IPS-20b (cell line): Measurements from ENCODE around the gene DCLRE1B.
"Not testable (repeated sequence)": the region's sequence is repeated elsewhere in the genome, so short reads cannot be mapped to it uniquely, and the experiment has no call there.

ENCODE experiments used
- H3K27ac ChIP-seq: one replicate; pipeline ENCODE4 v1.5.1; 2013; ENCODE audit warnings: low read length
- H3K27me3 ChIP-seq: 2 replicates; pipeline ENCODE4 v1.6.1; 2013; ENCODE audit warnings: mild to moderate bottlenecking, low read length, inconsistent platforms; ENCODE audit not compliant: insufficient read depth
- H3K36me3 ChIP-seq: 2 replicates; pipeline ENCODE4 v1.6.1; 2013; ENCODE audit warnings: low read depth, mild to moderate bottlenecking, inconsistent platforms, low read length, moderate library complexity; ENCODE audit not compliant: insufficient read depth
- H3K4me1 ChIP-seq: 2 replicates; pipeline ENCODE4 v1.6.1; 2013; ENCODE audit warnings: mild to moderate bottlenecking, control low read depth, inconsistent platforms, low read length, moderate library complexity; ENCODE audit not compliant: insufficient read depth
- H3K4me3 ChIP-seq: 2 replicates; pipeline ENCODE4 v1.5.1; 2013; ENCODE audit warnings: mild to moderate bottlenecking, low read length, inconsistent platforms
- H3K9ac ChIP-seq: 2 replicates; pipeline ENCODE4 v1.6.1; 2013; ENCODE audit warnings: low read depth, mild to moderate bottlenecking, inconsistent platforms, low read length, moderate library complexity
- H3K9me3 ChIP-seq: 2 replicates; pipeline ENCODE4 v1.6.1; 2013; ENCODE audit warnings: mild to moderate bottlenecking, low read depth, low read length, inconsistent platforms; ENCODE audit not compliant: insufficient read depth

DCLRE1B gene

DNA sequence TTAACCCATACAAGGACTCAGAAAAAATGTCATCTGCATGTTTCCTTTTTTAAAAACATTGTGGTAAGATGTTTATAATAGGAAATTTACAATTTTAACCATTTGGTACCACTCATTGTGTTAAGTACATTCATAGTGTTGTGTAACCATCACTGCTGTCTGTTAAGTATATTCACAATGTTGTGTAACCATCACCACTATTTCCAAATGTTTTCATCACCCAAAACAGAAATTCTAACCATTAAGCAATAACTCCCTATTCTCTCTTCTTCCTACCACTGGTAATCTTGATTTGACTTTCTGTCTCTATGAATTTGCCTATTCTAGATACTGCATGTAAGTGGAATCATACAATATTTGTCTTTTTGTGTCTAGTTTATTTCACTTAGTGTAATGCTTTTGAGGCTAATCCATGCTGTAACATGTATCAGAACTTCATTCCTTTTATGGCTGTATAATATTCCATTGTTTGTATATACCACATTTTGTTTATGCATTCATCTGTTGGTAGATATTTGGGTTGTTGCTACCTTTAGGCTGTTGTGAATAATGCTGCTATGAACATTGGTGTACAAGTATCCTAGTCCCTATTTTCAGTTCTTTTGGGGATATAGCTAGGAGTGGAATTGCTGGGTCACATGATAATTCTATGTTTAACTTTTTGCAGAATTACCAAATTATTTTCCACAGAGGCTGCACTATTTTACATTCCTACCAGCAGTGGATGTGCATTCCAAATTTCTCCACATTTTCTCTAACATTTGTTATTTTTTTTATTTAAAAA is 38.1 kb downstream of the DCLRE1B start:
- H3K27ac ChIP-seq: no peak overlapping the region
- H3K36me3 ChIP-seq: peaks cover 29% of the 10 kb centered on the region
- no peak overlapping the region for H3K9ac ChIP-seq
- H3K4me3 ChIP-seq: no peak overlapping the region
- no peaks in the 10 kb centered on the region for H3K27me3 ChIP-seq
- peaks cover 8% of the 10 kb centered on the region; the same call in 1 of the 2 replicates for H3K4me1 ChIP-seq
- H3K9me3 ChIP-seq: no peaks in the 10 kb centered on the region

DNA sequence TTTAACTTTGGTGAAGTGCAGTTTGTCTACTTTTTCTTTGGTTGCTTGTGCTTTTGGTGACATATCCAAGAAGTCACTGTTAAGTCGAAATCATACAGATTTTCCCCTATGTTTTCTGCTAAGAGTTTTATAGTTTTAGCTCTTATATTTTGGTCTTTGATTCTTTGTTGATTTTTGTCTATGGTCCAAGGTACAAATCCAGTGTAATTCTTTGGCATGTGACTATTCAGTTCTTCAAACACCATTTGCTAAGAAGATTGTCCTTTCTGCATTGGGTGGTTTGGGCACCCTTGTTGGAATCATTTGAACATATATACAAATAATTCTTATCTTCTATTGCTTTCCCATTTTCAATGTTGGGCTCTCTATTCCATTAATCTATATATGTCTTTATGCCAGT is 40.2 kb downstream of the DCLRE1B start:
- H3K9ac ChIP-seq: no peak overlapping the region

DNA sequence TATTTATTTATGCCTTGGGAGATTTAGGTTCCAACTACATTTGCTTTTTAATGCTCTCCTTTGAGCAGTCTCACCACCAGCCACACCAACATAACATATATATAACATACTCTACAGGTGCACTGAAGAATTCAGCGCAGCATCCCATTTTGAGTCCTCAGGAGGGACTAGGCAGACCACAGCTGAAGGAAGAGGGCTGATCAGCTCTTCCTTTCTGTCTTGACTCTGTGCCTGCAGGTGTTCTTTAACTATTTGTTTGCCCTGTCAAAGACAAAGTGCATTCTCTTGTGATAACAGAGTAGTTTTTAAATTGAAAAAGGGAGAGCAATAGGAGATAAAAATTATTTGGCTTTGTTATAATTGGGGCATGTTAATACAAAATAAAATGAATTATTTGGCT is 41.0 kb downstream of the DCLRE1B start:
- H3K27ac ChIP-seq: no peak overlapping the region
- H3K4me1 ChIP-seq: peaks cover 8% of the 10 kb centered on the region; the same call in 1 of the 2 replicates
- no peaks in the 10 kb centered on the region for H3K27me3 ChIP-seq
- H3K4me3 ChIP-seq: no peak overlapping the region
- H3K9ac ChIP-seq: no peak overlapping the region
- H3K36me3 ChIP-seq: peaks cover 18% of the 10 kb centered on the region
- H3K9me3 ChIP-seq: no peaks in the 10 kb centered on the region

More for the DNA sequence above, 40.2 kb downstream of the DCLRE1B start:
- no peak overlapping the region for H3K4me3 ChIP-seq
- no peaks in the 10 kb centered on the region for H3K9me3 ChIP-seq
- peaks cover 8% of the 10 kb centered on the region; the same call in 1 of the 2 replicates for H3K4me1 ChIP-seq
- H3K36me3 ChIP-seq: peaks cover 26% of the 10 kb centered on the region
- no peaks in the 10 kb centered on the region for H3K27me3 ChIP-seq
- no peak overlapping the region for H3K27ac ChIP-seq

DNA sequence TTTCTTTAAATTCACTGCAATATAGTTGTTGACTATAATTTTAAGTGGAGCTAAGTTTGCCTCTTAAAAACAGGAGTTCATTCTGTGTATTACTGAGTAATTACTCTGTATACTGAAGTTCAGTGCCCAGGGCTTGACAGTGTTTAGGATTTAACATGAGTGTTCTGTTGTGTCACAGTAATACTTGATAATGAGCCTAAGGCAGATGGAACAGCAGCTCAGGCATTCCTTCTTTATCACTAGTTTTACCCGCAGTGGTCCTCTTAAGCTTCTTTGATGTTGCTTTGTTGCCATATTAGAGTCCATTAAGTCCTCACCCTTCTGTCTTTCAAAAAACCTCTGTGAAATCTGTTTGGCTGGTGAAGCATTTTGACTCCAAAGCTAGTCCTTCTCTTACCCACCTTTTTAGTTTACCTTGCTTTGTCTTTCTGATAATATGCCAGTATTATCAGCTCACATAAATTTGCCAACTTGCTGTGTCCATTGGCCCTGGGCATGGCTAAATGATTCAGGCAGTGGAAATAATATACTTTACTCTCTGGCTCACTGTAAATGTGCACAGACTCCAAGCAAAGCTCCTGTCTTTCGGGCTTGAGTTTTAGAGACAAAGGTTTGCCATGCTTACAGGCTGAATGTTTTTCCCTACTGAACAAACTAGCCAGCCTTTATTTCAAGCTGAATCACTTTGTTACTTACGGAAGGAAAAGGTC is 41.7 kb downstream of the DCLRE1B start:
- Histone ChIP-seq H3K27ac (no peak overlapping the region), H3K36me3 (peaks cover 15% of the 10 kb centered on the region), H3K9me3 (no peaks in the 10 kb centered on the region), H3K4me3 (no peak overlapping the region), H3K9ac (no peak overlapping the region), H3K27me3 (no peaks in the 10 kb centered on the region), H3K4me1 (peaks cover 8% of the 10 kb centered on the region; the same call in 1 of the 2 replicates)

- Histone ChIP-seq H3K9ac (no peak overlapping the region), H3K27ac (no peak overlapping the region), H3K4me1 (peaks cover 11% of the 10 kb centered on the region; the same call in 1 of the 2 replicates), H3K4me3 (no peak overlapping the region), H3K36me3 (peaks cover 11% of the 10 kb centered on the region), H3K27me3 (no peaks in the 10 kb centered on the region), H3K9me3 (no peaks in the 10 kb centered on the region)
These were observed 42.4 kb downstream of the DCLRE1B start for GRCh38 chr1:113947388-113948107.

DNA sequence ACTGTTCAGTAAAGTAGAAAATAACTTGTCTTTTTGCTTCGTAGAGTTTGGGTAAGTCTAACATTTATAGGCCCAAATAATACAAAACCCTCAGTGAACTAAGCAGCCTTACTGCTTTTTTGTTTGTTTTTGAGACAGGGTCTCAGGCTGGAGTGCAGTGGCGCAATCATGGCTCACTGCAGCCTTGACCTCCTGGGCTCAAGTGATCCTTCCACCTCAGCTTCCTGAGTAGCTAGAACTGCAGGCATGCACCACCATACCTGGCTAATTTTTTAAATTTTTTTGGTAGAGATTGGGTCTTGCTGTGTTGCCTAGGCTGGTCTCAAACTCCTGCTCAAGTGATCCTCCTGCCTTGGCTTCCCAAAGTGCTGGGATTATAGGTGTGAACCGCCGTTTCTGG is 43.0 kb downstream of the DCLRE1B start:
- not testable (repeated sequence) for H3K36me3 ChIP-seq, H3K4me3 ChIP-seq, H3K9ac ChIP-seq, H3K27me3 ChIP-seq, H3K9me3 ChIP-seq, H3K27ac ChIP-seq
- peaks cover 11% of the 10 kb centered on the region; the same call in 1 of the 2 replicates for H3K4me1 ChIP-seq

GRCh38 chr1:113949007-113949406 is 43.9 kb downstream of the DCLRE1B start:
- no peak overlapping the region for H3K9ac ChIP-seq
- no peak overlapping the region for H3K27ac ChIP-seq
- H3K27me3 ChIP-seq: no peaks in the 10 kb centered on the region
- H3K4me1 ChIP-seq: peaks cover 11% of the 10 kb centered on the region; the same call in 1 of the 2 replicates
- H3K4me3 ChIP-seq: no peak overlapping the region
- no peaks in the 10 kb centered on the region for H3K9me3 ChIP-seq
- no peaks in the 10 kb centered on the region; the same call in 1 of the 2 replicates for H3K36me3 ChIP-seq

GRCh38 chr1:113950908-113951307 is 45.8 kb downstream of the DCLRE1B start:
- H3K9me3 ChIP-seq: no peaks in the 10 kb centered on the region
- peaks cover 10% of the 10 kb centered on the region; the same call in 1 of the 2 replicates for H3K4me1 ChIP-seq
- no peak overlapping the region for H3K27ac ChIP-seq
- peaks cover 15% of the 10 kb centered on the region for H3K36me3 ChIP-seq
- no peak overlapping the region for H3K9ac ChIP-seq
- H3K4me3 ChIP-seq: no peak overlapping the region
- H3K27me3 ChIP-seq: no peaks in the 10 kb centered on the region

GRCh38 chr1:113951719-113952118 is 46.6 kb downstream of the DCLRE1B start:
- no peak overlapping the region for H3K4me3 ChIP-seq
- 0 out of 2 replicates have a peak, but pooled peaks cover 6% of the 10 kb centered on the region for H3K4me1 ChIP-seq
- H3K36me3 ChIP-seq: peaks cover 20% of the 10 kb centered on the region
- H3K9ac ChIP-seq: no peak overlapping the region
- H3K9me3 ChIP-seq: no peaks in the 10 kb centered on the region
- no peaks in the 10 kb centered on the region for H3K27me3 ChIP-seq
- no peak overlapping the region for H3K27ac ChIP-seq

- H3K36me3 ChIP-seq: peaks cover 61% of the 10 kb centered on the region
These were observed 52.9 kb downstream of the DCLRE1B start for GRCh38 chr1:113957984-113958383.

GRCh38 chr1:113958691-113959090 is 53.6 kb downstream of the DCLRE1B start:
- Histone ChIP-seq H3K36me3 (peaks cover 63% of the 10 kb centered on the region), H3K27ac (no peak overlapping the region), H3K4me1 (no peaks in the 10 kb centered on the region), H3K9ac (no peak overlapping the region), H3K27me3 (no peaks in the 10 kb centered on the region), H3K9me3 (no peaks in the 10 kb centered on the region), H3K4me3 (no peak overlapping the region)

More at GRCh38 chr1:113957984-113958383, 52.9 kb downstream of the DCLRE1B start:
- no peaks in the 10 kb centered on the region for H3K9me3 ChIP-seq
- no peaks in the 10 kb centered on the region for H3K4me1 ChIP-seq
- H3K9ac ChIP-seq: no peak overlapping the region
- no peaks in the 10 kb centered on the region for H3K27me3 ChIP-seq
- H3K4me3 ChIP-seq: no peak overlapping the region
- no peak overlapping the region for H3K27ac ChIP-seq
